Hindlimb muscle (tissue), 1 donor: ENCODE data around the gene PCSK1. TPM values are rescaled to one million over a fixed set of nuclear protein-coding genes. Genes with fewer than 3 reads are reported as not detected.

Source experiments
- DNase-seq: peaks from one replicate; pipeline ENCODE4 v3.0.0-alpha.2; 2013
- polyA plus RNA-seq: library from polyadenylated mRNA; unstranded; fragments of 120-200 nt; gene quantifications from one replicate; pipeline ENCODE4 v1.2.1, GENCODE V29; 2013; ENCODE audit not compliant: insufficient read length

The PCSK1 gene
- 0.04 TPM for polyA plus RNA-seq

GRCh38 chr5:96433066-96433447 is at the start of gene PCSK1:
Gene PCSK1 (minus strand): TSS chr5:96433248. CDS start chr5:96433042, 206 bp downstream.
- no peak for DNase-seq

- DNase-seq = no peak
Observed at GRCh38 chr5:96481867-96482266, 48.8 kb upstream of the PCSK1 start.

- DNase-seq = no peak
Observed at GRCh38 chr5:96481009-96481786, 48.1 kb upstream of the PCSK1 start.

- DNase-seq = no peak
Observed at GRCh38 chr5:96478983-96479382, 45.9 kb upstream of the PCSK1 start.

- DNase-seq = no peak
Observed at GRCh38 chr5:96476654-96477053, 43.6 kb upstream of the PCSK1 start.

GRCh38 chr5:96474073-96474472 is 41.0 kb upstream of the PCSK1 start:
- no peak for DNase-seq

- DNase-seq = no peak
Observed at GRCh38 chr5:96473155-96473554, 40.1 kb upstream of the PCSK1 start.

GRCh38 chr5:96470785-96471184 is 37.7 kb upstream of the PCSK1 start:
- no peak for DNase-seq

- no peak for DNase-seq
Observed at GRCh38 chr5:96468956-96469355, 35.9 kb upstream of the PCSK1 start.

- no peak for DNase-seq
Observed at GRCh38 chr5:96463091-96463490, 30.0 kb upstream of the PCSK1 start.

GRCh38 chr5:96459313-96460121 is 26.5 kb upstream of the PCSK1 start:
- no peak for DNase-seq

- DNase-seq = no peak
Observed at GRCh38 chr5:96458176-96458575, 25.1 kb upstream of the PCSK1 start.

- no peak for DNase-seq
Observed at GRCh38 chr5:96455789-96456188, 22.7 kb upstream of the PCSK1 start.

GRCh38 chr5:96453394-96453793 is 20.3 kb upstream of the PCSK1 start:
- DNase-seq = no peak

GRCh38 chr5:96447949-96448348 is 14.9 kb upstream of the PCSK1 start:
- no peak for DNase-seq

GRCh38 chr5:96440185-96440538 is 7.1 kb upstream of the PCSK1 start:
- no peak for DNase-seq

- DNase-seq = no peak
Observed at GRCh38 chr5:96439477-96440184, 6.6 kb upstream of the PCSK1 start.

GRCh38 chr5:96434201-96434645 is 1.2 kb upstream of the PCSK1 start:
- DNase-seq = peak; percentile 54

GRCh38 chr5:96432216-96433065 is 607 bp downstream of the PCSK1 start:
- DNase-seq = no peak

- no peak for DNase-seq
Observed at GRCh38 chr5:96431376-96432187, 1.5 kb downstream of the PCSK1 start.

- no peak for DNase-seq
Observed at GRCh38 chr5:96427824-96428223, 5.2 kb downstream of the PCSK1 start.
